Measurements from ENCODE around the gene ZDHHC6.

DNA sequence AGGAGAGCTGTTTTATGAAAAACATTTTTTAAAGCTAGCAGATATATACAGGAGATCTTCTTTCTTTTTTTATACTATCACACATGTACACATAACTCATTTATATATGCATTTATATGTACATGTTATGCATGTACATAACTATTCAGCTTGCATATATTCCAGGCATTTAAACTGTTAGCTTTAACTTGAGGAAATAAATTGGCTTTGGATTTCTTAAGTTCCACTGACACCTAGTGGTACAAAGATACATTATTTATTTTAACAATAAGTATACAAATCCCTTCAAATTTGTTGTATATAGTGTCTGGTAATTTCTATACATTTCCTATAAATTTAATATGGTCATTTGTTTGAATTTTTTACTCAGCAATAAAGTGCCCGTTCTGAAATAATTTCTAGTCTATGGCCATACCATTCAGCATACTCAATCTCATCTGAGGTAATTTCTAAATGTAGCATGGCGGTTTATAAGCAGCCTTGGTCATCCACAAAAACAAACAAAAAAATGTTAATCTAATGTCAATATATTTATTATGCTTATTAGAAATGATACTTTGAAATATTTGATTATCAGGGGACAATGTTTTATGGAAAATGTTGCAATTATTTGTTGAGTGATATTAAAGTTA is 11.6 kb downstream of the ZDHHC6 start:
- TF ChIP-seq, protein P1, sequence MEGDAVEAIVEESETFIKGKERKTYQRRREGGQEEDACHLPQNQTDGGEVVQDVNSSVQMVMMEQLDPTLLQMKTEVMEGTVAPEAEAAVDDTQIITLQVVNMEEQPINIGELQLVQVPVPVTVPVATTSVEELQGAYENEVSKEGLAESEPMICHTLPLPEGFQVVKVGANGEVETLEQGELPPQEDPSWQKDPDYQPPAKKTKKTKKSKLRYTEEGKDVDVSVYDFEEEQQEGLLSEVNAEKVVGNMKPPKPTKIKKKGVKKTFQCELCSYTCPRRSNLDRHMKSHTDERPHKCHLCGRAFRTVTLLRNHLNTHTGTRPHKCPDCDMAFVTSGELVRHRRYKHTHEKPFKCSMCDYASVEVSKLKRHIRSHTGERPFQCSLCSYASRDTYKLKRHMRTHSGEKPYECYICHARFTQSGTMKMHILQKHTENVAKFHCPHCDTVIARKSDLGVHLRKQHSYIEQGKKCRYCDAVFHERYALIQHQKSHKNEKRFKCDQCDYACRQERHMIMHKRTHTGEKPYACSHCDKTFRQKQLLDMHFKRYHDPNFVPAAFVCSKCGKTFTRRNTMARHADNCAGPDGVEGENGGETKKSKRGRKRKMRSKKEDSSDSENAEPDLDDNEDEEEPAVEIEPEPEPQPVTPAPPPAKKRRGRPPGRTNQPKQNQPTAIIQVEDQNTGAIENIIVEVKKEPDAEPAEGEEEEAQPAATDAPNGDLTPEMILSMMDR (IDR thresholded peaks at IDR 0.05) = peak; percentile 56
- TF ChIP-seq, protein P2, sequence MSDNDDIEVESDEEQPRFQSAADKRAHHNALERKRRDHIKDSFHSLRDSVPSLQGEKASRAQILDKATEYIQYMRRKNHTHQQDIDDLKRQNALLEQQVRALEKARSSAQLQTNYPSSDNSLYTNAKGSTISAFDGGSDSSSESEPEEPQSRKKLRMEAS (IDR thresholded peaks at IDR 0.05) = no peak
- TF ChIP-seq, protein P3, sequence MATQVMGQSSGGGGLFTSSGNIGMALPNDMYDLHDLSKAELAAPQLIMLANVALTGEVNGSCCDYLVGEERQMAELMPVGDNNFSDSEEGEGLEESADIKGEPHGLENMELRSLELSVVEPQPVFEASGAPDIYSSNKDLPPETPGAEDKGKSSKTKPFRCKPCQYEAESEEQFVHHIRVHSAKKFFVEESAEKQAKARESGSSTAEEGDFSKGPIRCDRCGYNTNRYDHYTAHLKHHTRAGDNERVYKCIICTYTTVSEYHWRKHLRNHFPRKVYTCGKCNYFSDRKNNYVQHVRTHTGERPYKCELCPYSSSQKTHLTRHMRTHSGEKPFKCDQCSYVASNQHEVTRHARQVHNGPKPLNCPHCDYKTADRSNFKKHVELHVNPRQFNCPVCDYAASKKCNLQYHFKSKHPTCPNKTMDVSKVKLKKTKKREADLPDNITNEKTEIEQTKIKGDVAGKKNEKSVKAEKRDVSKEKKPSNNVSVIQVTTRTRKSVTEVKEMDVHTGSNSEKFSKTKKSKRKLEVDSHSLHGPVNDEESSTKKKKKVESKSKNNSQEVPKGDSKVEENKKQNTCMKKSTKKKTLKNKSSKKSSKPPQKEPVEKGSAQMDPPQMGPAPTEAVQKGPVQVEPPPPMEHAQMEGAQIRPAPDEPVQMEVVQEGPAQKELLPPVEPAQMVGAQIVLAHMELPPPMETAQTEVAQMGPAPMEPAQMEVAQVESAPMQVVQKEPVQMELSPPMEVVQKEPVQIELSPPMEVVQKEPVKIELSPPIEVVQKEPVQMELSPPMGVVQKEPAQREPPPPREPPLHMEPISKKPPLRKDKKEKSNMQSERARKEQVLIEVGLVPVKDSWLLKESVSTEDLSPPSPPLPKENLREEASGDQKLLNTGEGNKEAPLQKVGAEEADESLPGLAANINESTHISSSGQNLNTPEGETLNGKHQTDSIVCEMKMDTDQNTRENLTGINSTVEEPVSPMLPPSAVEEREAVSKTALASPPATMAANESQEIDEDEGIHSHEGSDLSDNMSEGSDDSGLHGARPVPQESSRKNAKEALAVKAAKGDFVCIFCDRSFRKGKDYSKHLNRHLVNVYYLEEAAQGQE (IDR thresholded peaks at IDR 0.05) = no peak
- TF ChIP-seq RAD21 (conservative IDR thresholded peaks at IDR 0.05 in 1 of 2, IDR thresholded peaks at IDR 0.05 in 1 of 2) (peak; percentile 60 to 67), FOSB (CRISPR knock-in tag; IDR thresholded peaks at IDR 0.05) (no peak), POLR2A (IDR thresholded peaks at IDR 0.05; ENCODE audit: low read length) (no peak), POLR2AphosphoS2 (conservative IDR thresholded peaks at IDR 0.05; ENCODE audit: low read length) (no peak)
